CD4-positive, alpha-beta T cell treated with Interleukin-17A for 1 hour (primary cell): ENCODE results near the gene ZNF626.
A peak's percentile ranks its signal among the peaks of the same experiment; 100 is the strongest.
"Not testable (repeated sequence)": the region's sequence is repeated elsewhere in the genome, so short reads cannot be mapped to it uniquely, and the experiment has no call there.

Experiments
- DNase-seq: peaks from one replicate; pipeline ENCODE4 v3.0.0-alpha.2; 2020

ZNF626 gene

GRCh38 chr19:20661150-20661819, at the start of gene ZNF626:
TSS of gene ZNF626 (minus strand) at chr19:20661571. CDS start at chr19:20661446, 125 bp downstream.
- DNase-seq = peak; percentile 96

GRCh38 chr19:20669263-20669662, 7.9 kb upstream of the ZNF626 start:
- DNase-seq = no peak

GRCh38 chr19:20667281-20667680, 5.9 kb upstream of the ZNF626 start:
- no peak for DNase-seq

- DNase-seq = no peak
Observed at GRCh38 chr19:20664901-20665781, 3.8 kb upstream of the ZNF626 start.

GRCh38 chr19:20664475-20664874, 3.1 kb upstream of the ZNF626 start:
- not testable (repeated sequence) for DNase-seq

- DNase-seq = no peak
Observed at GRCh38 chr19:20662421-20663105, 1.2 kb upstream of the ZNF626 start.

GRCh38 chr19:20660473-20661140, 764 bp downstream of the ZNF626 start:
- DNase-seq = no peak

GRCh38 chr19:20640545-20640944, 20.8 kb downstream of the ZNF626 start:
- no peak for DNase-seq

- DNase-seq = no peak
Observed at GRCh38 chr19:20640023-20640422, 21.3 kb downstream of the ZNF626 start.

- not testable (repeated sequence) for DNase-seq
Observed at GRCh38 chr19:20624560-20624959, 36.8 kb downstream of the ZNF626 start.

GRCh38 chr19:20616071-20616470, 45.3 kb downstream of the ZNF626 start:
- no peak for DNase-seq

- DNase-seq = not testable (repeated sequence)
Observed at GRCh38 chr19:20614971-20615370, 46.4 kb downstream of the ZNF626 start.

GRCh38 chr19:20612711-20613316, 48.6 kb downstream of the ZNF626 start:
- DNase-seq = no peak

GRCh38 chr19:20611866-20612265, 49.5 kb downstream of the ZNF626 start:
- no peak for DNase-seq

- DNase-seq = no peak
Observed at GRCh38 chr19:20607943-20608342, 53.4 kb downstream of the ZNF626 start.
